GM12892 (cell line): ENCODE measurements around the gene PHAF1.

Source experiments
- POLR2AphosphoS5 ChIP-seq: IDR thresholded peaks from 2 replicates; pipeline ENCODE4 v1.6.1; 2011; ENCODE audit warnings: low read depth, low read length, control low read depth
- TAF1 ChIP-seq: IDR thresholded peaks from 2 replicates; pipeline ENCODE4 v1.6.1; 2011; ENCODE audit warnings: low read depth, mild to moderate bottlenecking, control low read depth, low read length, borderline replicate concordance

DNA sequence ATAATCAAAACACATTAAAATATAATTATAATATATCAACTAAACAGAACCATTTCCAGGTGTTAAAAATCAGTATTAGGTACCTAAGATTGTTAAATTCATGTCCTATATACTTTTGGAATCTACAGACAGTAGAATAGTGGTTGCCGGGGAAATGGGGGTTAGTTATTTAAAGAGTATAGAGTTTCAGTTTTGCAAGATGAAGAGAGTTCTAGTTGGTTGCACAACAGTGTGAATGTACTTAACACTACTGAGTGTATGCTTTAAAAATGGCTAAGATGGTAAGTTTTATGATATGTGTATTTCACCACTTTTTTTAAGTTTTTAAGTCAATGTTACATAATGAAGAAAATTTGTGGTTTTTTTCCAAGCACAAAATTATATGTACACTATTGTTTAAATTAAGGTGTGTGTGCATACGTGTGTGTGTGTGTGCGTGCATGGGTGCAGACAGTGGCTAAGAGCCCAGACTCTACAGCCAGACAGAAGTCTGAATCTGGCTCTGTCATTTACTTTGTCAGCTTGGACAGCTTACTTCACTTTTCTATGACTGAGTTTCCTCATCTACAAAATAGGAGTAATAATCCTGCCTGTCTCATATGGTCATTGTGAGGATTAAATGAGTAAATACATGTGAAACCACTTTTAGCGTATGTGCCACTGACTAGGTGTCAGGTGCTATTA lies 25.3 kb upstream of the PHAF1 start:
- no peak for TF ChIP-seq POLR2AphosphoS5
- TF ChIP-seq TAF1, result no peak
